ENCODE measurements around the gene DLGAP5. TPM values are rescaled to one million over a fixed set of nuclear protein-coding genes. Genes with fewer than 3 reads are reported as not detected.

Gene DLGAP5
- polyA plus RNA-seq, 1 donor (not counting 4 experiments of a cell fraction or from before 2014, with no cell fraction given): 15.3 TPM

GRCh38 chr14:55126034-55126433 is 65.4 kb downstream of the DLGAP5 start:
- peaks cover 39% of the 10 kb centered on the region for H3K4me1 ChIP-seq (ENCODE audit: control insufficient read depth, extremely low read depth, insufficient read depth, low read length)
- H3K9me3 ChIP-seq (ENCODE audit: control insufficient read depth, low read depth, low read length): no peaks in the 10 kb centered on the region
- no peak for FAIRE-seq
- no peak overlapping the region for H3K27ac ChIP-seq (ENCODE audit: control insufficient read depth, insufficient read depth, low read length)
- H3K9me1 ChIP-seq (ENCODE audit: control insufficient read depth, extremely low read depth, insufficient read depth, low read length): no peaks in the 10 kb centered on the region
- no peaks in the 10 kb centered on the region for H3K36me3 ChIP-seq (ENCODE audit: control insufficient read depth in 2 of 2, extremely low read depth in 1 of 2, insufficient read depth in 2 of 2, low read length in 2 of 2)
- H3K9ac ChIP-seq (ENCODE audit: control insufficient read depth, extremely low read depth, insufficient read depth, low read length): no peak overlapping the region
- DNase-seq (ENCODE audit: low read depth, low spot score): no peak
- dilution Hi-C loops (cut with MboI; ENCODE audit: extremely low pct_ligation_motif_present, low sequenced_read_pairs): no loop called here
- H3K27me3 ChIP-seq (ENCODE audit: control insufficient read depth, extremely low read depth, insufficient read depth, low read length): no peaks in the 10 kb centered on the region
- H3K4me2 ChIP-seq (ENCODE audit: control insufficient read depth, extremely low read depth, insufficient read depth, low read depth, low read length): no peak overlapping the region
- TF ChIP-seq CTCF (optimal IDR thresholded peaks at IDR 0.05 in 1 of 3, IDR thresholded peaks at IDR 0.05 in 1 of 3, conservative IDR thresholded peaks at IDR 0.05 in 1 of 3; ENCODE audit: extremely low read depth in 1 of 3, insufficient read depth in 2 of 3, low read length in 3 of 3) (no peak), EZH2 (IDR thresholded peaks at IDR 0.05; ENCODE audit: low read length) (no peak)
- H3K4me3 ChIP-seq (ENCODE audit: control insufficient read depth in 2 of 3, extremely low read depth in 1 of 3, insufficient read depth in 2 of 3, low read depth in 1 of 3, low read length in 3 of 3): no peak overlapping the region
- peaks cover 16% of the 10 kb centered on the region for H3K79me2 ChIP-seq (ENCODE audit: control insufficient read depth, insufficient read depth, low read length)
- no peaks in the 10 kb centered on the region for H4K20me1 ChIP-seq (ENCODE audit: control insufficient read depth, extremely low read depth, insufficient read depth, low read length)
- H2AFZ ChIP-seq (ENCODE audit: control insufficient read depth, low read length): no peak overlapping the region

- Histone ChIP-seq H3K4me1 (ENCODE audit: control insufficient read depth, extremely low read depth, insufficient read depth, low read length) (peaks cover 38% of the 10 kb centered on the region), H3K27ac (ENCODE audit: control insufficient read depth, insufficient read depth, low read length) (no peak overlapping the region), H3K36me3 (ENCODE audit: control insufficient read depth in 2 of 2, extremely low read depth in 1 of 2, insufficient read depth in 2 of 2, low read length in 2 of 2) (no peaks in the 10 kb centered on the region)
These were observed 66.0 kb downstream of the DLGAP5 start for GRCh38 chr14:55125403-55125802.

More at GRCh38 chr14:55125403-55125802, 66.0 kb downstream of the DLGAP5 start:
- Histone ChIP-seq H3K4me2 (ENCODE audit: control insufficient read depth, extremely low read depth, insufficient read depth, low read depth, low read length) (no peak overlapping the region), H3K9ac (ENCODE audit: control insufficient read depth, extremely low read depth, insufficient read depth, low read length) (no peak overlapping the region), H4K20me1 (ENCODE audit: control insufficient read depth, extremely low read depth, insufficient read depth, low read length) (no peaks in the 10 kb centered on the region), H2AFZ (ENCODE audit: control insufficient read depth, low read length) (no peak overlapping the region), H3K4me3 (ENCODE audit: control insufficient read depth in 2 of 3, extremely low read depth in 1 of 3, insufficient read depth in 2 of 3, low read depth in 1 of 3, low read length in 3 of 3) (no peak overlapping the region), H3K9me1 (ENCODE audit: control insufficient read depth, extremely low read depth, insufficient read depth, low read length) (no peaks in the 10 kb centered on the region), H3K27me3 (ENCODE audit: control insufficient read depth, extremely low read depth, insufficient read depth, low read length) (no peaks in the 10 kb centered on the region), H3K9me3 (ENCODE audit: control insufficient read depth, low read depth, low read length) (no peaks in the 10 kb centered on the region), H3K79me2 (ENCODE audit: control insufficient read depth, insufficient read depth, low read length) (peaks cover 11% of the 10 kb centered on the region)
- DNase-seq (ENCODE audit: low read depth, low spot score) (no peak), FAIRE-seq (no peak)
- TF ChIP-seq EZH2 (IDR thresholded peaks at IDR 0.05; ENCODE audit: low read length) (no peak), CTCF (optimal IDR thresholded peaks at IDR 0.05 in 1 of 3, IDR thresholded peaks at IDR 0.05 in 1 of 3, conservative IDR thresholded peaks at IDR 0.05 in 1 of 3; ENCODE audit: extremely low read depth in 1 of 3, insufficient read depth in 2 of 3, low read length in 3 of 3) (no peak)
- dilution Hi-C loops (cut with MboI; ENCODE audit: extremely low pct_ligation_motif_present, low sequenced_read_pairs): no loop called here
